Skin epidermis (tissue), 12 donors: Measurements from ENCODE around the gene NIN.
A peak's percentile ranks its signal among the peaks of the same experiment; 100 is the strongest.

Experiments
- H3K27ac ChIP-seq, 21 experiments: fragments of 200-600 bp; sonication (generic) in 11 of 21; one replicate each; pipeline ENCODE4 v1.5.0; 2020; ENCODE audit warnings: mild to moderate bottlenecking in 3 of 21, inconsistent platforms in 2 of 21, moderate library complexity in 2 of 21
- H3K4me3 ChIP-seq, 7 experiments: fragments of 200-600 bp; sonication (generic) in 2 of 7; one replicate each; pipeline ENCODE4 v1.5.0; 2020; ENCODE audit warnings: inconsistent platforms in 2 of 7, mild to moderate bottlenecking in 2 of 7, moderate library complexity in 1 of 7

Gene NIN

DNA sequence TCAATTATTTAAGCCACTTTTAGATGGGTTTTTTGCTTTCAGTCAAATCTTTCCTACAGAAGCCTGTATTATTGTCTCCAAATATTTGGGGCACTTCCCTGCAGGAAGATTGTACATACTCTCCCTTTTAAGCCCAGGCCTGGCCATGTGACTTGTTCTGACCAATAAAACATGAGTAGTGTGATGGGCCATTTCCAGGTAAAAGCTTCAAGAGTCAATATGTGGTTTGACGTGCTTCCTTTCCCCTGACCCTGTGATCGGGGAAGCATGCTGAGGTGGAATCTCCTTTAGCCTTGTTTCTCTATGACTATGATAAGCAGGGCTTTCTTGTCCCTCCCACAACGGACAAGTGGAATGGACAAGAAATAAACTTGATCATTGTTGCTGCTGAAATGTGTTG lies 14.2 kb upstream of the NIN start:
- Histone ChIP-seq H3K4me3 (no peak overlapping the region), H3K27ac (no peak overlapping the region)

DNA sequence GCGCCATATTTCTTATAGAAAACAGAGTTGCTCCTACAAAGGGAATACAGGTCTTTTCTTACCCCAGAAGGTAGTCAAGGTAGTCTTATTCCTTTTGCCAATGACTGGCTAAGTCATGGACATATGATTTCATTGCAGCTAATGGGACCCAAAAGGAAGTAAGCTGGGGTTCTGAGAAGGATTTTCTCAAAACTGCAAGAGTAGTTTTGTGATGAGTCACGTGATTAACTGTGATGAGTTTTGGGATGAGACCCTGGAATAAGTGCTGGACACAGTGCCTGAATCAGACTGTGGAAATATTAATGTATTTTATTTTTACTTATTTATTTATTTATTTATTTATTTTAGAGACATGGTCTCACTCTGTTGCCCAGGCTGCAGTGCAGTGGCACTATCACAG lies 13.4 kb upstream of the NIN start:
- H3K27ac ChIP-seq: no peak overlapping the region
- H3K4me3 ChIP-seq: no peak overlapping the region

DNA sequence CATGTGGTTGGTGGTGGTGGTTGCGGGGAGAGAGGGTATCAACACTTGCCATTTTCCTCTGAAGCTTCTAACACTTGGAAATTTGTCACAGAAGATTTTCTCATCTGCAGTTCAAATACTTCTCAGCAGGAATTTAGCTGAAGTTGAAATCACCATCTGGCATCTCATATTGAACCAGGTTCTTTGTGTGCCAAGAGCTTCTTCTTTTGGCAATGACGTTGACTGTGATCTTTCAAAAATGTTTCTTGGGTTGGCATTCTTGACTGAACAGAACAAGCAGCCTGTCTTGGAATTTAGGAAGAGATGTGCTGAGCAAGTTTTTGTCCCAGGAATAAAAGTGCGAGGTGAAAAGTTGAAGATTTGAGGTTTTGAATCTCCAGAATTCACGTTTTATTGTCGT lies 8.7 kb upstream of the NIN start:
- Histone ChIP-seq H3K4me3 (no peak overlapping the region), H3K27ac (no peak overlapping the region)

DNA sequence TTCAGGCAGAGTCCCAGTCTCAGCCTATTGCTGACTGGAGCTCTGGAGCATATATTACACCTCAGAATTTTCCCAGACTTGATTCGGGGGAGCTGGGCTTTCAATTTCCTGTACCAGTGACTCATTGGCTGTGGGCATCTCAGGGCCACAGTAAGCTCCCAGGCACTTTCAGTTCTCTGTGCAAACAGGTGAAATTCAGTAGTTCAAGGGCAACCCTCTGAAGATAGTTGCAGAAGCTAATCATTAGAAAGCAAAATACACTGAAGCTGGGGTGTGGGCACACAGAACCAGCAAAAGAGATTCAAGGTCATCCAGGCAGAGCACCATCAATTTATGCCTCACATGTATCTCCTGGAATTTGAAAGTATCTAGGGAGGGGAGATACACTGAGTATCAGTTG lies 8.1 kb upstream of the NIN start:
- H3K4me3 ChIP-seq: no peak overlapping the region
- H3K27ac ChIP-seq: no peak overlapping the region

DNA sequence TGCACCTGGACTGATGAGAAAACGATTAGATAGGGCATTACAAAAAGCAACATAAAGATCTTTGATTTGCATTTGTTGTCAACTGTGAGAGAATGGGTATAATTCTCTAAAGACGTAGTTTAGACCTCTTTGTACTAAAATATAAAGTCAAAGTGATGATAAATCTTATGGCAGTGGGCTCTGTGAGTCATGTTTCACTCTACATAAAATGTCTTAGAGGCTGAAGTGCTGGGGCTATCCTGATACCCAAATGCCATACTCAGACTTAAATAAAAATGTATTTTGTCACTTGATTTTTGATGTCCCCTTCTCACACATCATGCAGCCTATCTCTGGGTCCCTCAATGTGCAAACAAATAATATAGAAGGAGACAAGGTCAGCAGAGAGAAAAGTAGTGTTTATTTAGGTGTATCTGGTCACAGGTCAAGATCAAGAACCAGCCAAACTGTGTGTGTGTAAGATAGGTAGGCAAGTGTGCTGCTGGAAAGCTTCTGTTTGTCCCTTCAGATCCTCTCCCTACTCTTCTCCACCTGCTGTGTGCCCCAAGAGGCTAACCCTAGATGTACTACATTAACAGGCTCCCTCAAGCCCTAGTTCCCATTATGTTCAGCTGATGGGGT lies 7.0 kb upstream of the NIN start:
- H3K4me3 ChIP-seq: no peak overlapping the region
- no peak overlapping the region for H3K27ac ChIP-seq

DNA sequence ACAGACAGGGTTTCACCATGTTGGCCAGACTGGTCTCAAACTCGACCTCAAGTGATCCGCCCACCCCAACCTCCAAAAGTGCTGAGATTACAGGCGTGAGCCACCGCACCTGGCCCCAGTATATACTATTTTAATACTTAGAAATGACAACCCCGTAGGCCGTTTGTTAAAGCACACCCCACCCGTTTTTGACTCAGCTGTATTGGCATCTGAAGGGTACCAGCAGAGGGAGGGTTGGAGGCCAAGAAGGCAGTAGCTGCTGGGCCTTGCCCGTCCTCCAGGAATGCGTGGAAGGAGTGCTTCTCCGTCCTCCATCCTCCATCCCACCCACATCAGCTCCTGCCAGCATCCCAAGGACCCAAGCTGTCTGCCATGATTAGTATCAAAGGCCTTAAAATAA lies 6.3 kb upstream of the NIN start:
- Histone ChIP-seq H3K4me3 (no peak overlapping the region), H3K27ac (no peak overlapping the region)

DNA sequence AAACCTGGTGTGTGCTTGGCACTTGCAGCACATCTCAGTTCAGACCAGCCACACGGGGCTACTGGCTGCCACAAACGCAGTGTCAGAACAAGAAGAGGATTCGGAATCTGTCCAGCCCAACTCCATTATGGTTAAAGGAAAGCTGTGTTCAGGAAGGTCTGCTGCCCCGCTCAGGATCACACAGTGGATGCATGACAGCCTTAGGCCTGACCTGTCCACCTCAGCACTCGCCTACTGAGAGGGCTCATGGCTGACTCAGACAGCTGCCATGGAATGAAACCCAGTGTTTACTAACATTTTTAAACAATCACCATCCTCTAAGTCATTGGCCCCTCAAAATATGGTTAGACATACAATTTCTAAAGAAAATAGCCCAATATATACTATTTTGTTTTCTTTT lies 5.6 kb upstream of the NIN start:
- Histone ChIP-seq H3K4me3 (no peak overlapping the region), H3K27ac (no peak overlapping the region)

DNA sequence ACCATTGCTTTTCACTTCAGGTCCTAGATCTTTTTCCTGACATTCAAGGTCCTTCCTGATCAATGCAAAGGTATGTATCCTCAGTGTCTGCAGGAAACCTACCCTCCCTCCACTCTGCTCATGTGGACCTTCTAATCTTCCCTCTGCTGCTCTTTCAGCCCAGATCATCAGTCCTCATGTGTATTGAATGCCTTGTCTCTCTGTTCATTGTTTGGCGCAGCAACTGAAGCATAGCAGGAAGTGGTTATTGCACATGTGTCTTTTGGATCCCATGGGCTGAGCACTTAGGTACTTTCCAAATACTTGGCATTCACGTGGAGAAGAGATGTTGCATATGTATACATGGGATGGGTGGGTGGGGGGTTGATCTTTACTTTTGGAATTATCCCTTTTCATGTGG lies 4.3 kb upstream of the NIN start:
- no peak overlapping the region for H3K4me3 ChIP-seq

DNA sequence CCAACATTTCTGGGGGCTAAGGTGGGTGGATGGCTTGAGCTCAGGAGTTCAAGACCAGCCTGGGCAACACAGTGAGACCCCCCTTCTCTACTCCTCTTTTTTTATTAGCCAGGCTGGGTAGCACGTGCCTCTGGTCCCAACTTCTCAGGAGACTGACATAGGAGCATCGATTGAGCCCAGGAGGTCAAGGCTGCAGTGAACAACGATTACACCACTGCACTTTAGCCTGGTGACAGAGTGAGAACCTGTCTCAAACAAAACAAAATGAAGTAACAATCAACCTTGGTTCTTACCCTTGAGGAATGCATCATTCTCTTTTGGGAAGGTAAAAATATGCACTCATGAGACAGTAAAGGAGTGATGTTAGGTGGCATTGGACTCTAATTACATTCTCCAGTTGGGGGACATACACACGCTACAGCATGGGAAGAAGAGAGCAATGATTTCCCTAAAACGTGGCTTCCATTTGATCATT lies 3.9 kb upstream of the NIN start:
- H3K27ac ChIP-seq: peak overlapping the region in 2 of 21 experiments; percentile 6 to 37
- no peak overlapping the region for H3K4me3 ChIP-seq

More for the DNA sequence above, 4.3 kb upstream of the NIN start:
- peak overlapping the region in 2 of 21 experiments; percentile 6 to 37 for H3K27ac ChIP-seq

DNA sequence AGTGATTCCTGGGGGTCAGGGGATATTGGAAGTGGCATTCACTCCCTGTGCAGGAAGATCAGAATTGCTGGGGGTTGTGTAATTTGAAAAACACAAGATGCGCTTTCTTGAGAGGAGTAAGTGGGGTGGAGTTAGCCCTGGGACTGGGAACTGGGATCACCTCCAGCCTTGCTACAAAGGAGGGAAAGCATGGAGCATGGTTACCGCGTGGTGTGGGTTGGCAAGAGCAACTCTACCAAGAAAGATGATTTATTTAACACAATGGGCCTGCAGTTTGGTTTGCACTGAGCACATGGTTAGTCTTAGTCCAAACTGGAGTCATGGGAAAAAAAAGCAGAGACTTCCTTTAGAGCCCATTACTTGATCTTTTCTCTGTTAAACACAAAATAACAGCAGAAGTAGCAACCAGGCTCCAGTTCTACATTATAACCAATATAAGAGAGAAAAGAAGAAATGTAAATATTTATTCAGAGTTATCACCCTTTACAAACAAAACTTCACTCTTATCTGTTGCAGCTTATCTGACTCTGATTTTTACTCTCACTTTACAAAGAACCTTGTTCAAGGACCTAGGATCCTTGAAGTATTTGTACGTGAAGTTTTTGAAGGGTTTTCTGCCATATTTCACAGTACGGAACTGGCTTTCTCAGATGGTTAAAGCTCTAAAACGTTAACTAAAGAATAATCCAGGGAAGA lies 2.1 kb upstream of the NIN start:
- Histone ChIP-seq H3K27ac (peak overlapping the region in 1 of 21 experiments; percentile 6), H3K4me3 (no peak overlapping the region)

DNA sequence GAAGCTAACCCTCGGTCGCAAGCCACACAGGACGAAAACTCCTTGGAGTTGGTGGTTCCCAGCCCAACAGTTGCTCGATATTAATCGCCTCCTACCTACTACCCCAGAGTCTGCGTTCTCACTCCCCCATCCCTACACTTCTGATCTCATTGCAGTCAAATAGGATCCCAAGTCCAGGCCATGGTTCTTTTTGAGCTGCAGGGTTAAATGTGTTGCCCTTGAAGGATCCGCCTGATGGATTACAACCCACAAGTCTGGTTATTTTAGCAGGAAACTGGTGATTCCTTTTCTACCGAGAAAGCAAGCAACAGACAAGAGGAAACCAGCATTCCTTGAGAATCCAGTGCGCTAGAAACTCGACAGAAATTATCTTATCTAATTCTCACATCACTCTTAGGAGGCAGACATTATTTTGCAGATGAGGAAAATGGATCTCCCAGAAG lies 785 bp upstream of the NIN start:
- Histone ChIP-seq H3K4me3 (peak overlapping the region; percentile 64 to 98 (median 92)), H3K27ac (peak overlapping the region in 18 of 21 experiments; percentile 81 to 96 (median 90))

DNA sequence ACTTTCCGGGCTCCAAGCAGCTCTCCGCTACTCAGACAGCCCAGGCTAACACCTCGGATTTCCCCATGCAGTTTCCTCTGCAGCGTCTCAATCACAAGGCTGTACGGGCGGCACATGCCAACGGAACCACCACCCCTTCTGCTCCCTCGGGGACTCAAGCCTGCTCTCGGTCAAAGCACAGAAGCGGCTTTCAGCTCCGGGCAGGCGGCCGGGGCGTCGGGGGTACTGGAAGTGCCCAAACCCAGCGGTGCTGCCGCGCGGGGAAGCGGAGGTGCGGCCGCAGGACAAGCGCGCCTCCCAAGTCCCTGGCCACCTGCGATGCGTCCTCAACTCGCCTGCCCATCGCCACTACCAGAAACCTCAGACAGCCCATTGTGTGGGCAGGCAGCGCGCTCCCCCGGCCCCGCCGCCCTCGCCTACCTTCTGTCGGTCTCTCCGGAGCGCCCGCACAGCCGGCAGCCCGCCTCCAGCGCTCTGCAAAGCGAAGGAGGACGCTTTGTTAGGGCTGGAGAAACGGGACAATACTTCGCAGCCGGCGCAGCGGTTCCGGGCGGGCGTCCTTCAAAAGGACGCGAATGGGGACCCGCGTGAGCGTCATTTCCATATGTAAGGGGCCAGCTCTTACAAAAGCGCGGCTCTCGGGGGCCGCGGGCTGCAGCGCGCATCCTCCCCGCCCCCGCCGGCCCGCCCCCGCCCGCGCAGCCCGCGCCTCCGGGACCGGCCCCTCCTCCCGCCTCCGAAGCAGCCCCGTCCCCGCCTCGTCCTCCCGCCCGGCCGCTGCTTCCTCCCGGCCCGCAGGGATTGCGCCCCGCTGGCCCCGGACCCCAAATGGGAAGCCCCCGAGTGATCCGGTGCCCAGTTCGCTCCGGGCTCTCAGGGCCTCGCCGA lies 674 bp downstream of the NIN start:
- Histone ChIP-seq H3K4me3 (peak overlapping the region; percentile 64 to 98 (median 92)), H3K27ac (peak overlapping the region; percentile 73 to 96 (median 90))

DNA sequence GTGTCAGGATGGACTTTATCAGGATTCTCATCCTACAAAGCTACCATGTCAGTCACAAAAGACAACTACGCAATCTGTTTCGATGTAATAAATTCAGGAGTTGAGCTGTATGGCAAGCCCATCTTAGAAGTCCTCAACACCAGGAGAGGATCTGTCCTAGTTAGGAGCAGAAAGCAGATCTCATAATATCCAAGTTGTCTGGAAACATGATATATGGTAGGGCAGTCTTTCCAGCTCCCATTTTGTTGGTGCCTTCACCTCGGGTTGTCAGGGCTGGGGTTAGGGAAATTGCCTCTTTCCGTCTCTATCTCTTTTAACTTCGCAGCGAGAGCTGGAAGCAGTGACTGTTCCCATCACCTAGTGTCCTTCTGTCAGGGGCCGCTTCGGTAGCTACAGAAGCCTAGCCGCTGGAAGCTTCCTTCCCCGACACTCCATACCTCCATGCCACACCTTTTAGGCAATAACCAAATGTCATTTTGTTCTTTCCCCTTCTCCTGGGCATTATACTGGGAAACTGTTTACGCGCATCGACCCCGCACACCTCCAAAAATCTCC lies 1.4 kb downstream of the NIN start:
- peak overlapping the region in 19 of 21 experiments; percentile 73 to 96 (median 90) for H3K27ac ChIP-seq
- H3K4me3 ChIP-seq: peak overlapping the region; percentile 64 to 98 (median 92)

DNA sequence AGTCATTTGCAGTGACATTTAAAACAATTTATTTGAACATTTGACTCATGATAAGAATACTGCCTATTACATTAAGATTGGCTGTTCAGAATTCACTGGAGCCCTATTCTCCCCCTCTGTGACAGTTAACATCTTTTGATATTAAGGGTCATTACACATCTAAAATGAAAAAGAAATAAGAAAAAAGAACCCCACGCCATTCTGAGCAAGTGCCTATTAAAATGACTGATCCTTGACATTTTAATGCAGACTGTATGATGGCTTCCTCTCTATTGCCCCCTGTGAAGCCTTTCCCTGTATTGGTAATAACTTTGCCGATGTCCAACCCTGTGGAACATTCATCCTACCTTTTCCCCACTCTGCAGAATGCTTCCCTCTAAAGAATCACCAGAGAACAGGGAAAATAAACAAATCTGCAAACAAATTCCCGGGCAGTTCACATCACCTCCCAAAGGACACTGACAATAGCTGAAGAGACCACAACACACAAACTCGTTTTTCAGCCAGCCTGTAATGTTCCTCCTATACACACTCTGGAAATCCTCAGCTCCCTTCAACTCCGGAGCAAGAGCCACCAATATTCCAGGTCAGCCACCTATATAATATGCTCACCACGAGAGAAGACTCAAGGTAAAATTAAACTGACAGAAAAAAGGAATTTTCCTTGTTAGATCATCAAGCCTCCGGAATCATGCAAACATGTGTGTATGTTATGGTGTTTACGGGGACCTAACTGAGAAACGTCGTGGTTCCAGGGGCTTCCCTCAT lies 2.1 kb downstream of the NIN start:
- Histone ChIP-seq H3K4me3 (peak overlapping the region in 5 of 7 experiments; percentile 64 to 97 (median 92)), H3K27ac (peak overlapping the region in 6 of 21 experiments; percentile 84 to 94 (median 92))

DNA sequence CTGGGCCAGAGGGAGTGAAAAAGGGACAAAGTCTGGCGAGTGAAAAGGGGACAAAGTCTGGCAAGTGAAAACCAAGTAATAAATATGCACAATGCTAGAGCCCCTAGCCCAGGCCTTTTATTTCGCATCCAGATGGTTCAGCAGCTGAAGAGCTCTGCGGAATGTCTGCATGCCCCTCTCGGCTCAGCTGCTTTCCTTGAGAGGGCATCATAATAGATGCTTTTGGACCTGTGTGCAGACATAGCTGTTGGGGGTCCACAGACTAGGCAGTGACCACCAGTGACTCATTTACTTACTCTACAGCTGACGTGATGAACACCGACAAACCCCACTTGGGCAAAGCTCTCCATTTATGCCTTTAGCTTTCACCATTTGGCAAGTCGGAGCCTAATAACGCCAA lies 4.3 kb downstream of the NIN start:
- no peak overlapping the region for H3K4me3 ChIP-seq
- no peak overlapping the region for H3K27ac ChIP-seq

DNA sequence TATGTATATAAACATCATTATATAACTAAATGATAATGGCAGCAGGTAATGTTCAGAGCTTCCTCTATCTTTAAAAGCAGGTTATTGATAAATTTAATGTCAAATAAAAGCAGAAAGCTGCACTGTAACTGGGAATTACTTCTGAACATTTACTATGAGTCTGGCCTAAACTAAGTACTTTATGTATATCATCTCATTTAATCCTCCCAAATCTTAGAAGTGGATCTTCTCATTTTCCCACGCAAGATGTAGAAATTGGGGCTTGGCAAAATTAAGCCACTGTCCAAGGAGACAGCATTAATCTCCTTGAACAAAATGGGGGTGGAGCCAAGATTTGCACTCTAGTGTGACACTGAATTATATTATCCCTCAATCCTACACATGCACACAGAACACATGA lies 5.7 kb downstream of the NIN start:
- Histone ChIP-seq H3K27ac (no peak overlapping the region), H3K4me3 (no peak overlapping the region)

DNA sequence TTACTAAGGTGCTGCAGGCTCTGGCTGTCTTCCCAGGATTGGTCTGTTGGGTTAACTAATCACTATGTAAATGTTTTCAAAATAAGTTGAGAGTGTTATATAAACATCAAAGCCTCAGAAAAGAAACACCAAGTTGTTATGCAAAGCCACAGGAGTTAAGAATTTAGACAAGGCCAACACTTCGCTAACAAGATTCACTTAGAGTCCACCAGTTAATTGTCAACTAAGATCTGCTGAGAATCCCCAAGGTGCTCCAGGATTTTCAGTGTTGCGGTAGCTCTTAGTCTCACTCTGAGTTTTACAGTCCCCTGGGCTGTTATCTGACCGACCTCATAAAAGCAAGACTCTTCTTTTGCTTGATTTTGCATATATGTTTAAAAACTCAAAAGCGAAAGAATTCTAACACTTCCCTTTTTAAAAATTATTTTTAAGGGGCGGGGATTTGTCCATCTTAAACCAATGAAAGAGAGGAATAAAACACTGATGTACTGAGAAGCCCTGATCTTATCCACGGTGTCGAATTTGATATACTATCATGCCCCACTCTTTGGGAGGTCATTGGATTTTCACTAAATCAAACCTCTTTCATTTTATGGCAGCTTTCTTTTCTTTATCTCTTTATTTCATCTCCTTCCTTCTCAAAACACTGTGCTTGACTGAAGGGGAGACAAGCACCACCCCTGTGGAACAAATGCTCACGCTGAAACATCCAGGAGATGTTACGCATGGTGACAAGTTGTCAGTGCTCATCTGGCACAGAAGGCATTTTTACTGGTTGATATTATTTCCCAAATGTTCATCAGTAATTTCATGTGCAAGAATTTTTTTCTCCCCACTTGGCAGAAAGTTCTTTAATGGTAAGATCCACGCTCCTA lies 7.0 kb downstream of the NIN start:
- peak overlapping the region in 16 of 21 experiments; percentile 26 to 85 (median 60) for H3K27ac ChIP-seq
- no peak overlapping the region for H3K4me3 ChIP-seq

DNA sequence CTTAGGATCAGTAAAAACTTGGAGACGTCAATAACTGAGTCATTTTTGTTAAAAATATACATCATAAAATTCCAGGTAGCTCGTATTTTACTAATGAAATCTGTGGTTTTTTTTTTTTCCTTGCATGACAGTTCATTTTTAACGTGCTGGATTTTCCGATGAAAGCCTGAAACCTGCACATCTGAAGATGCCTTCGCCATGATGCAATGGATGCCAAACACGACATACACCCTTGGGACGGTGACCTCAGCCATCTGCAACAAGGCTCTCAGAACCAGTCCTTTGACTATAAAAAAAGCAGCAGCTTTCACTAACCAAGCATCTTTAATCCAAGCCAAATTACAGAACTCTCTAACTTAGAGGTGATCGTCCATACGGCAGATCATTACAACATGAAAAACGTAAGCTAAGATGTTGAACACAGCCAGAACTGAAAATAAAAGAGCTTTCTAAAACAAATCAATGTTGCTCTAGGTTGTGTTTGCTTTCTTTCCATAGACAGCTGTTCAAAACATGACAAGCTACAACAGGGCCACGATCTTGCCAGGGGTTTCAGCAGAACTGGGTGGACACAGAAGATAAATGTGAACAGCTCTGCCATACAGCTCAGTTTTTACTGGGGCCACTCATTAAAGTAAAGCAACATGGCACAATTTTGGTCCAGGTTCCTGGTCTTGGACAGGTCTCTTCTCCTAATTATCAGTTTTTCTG lies 7.8 kb downstream of the NIN start:
- H3K4me3 ChIP-seq: no peak overlapping the region
- peak overlapping the region in 14 of 21 experiments; percentile 32 to 85 (median 64) for H3K27ac ChIP-seq
